B cell (primary cell): ENCODE data around the gene TMOD1. TPM values are rescaled to one million over a fixed set of nuclear protein-coding genes. Genes with fewer than 3 reads are reported as not detected.

Source experiments
- ATAC-seq: fragments of 200-7000 bp; cut with Tn5 transposase; one replicate; pipeline ENCODE4 v1.10.0; 2021; ENCODE audit warnings: low read depth, mild to moderate bottlenecking, moderate number of reproducible peaks, moderate library complexity
- CTCF ChIA-PET: fragments of 350-600 bp; sonication (Branson Sonifier 250); formaldehyde crosslinking; loops from one replicate; lab custom pipeline; 2021; ENCODE audit warnings: antibody characterized with exemption, inconsistent platforms; lab: Charles Lee
- POLR2A ChIA-PET: fragments of 350-600 bp; sonication (Branson Sonifier 250); formaldehyde crosslinking; loops from one replicate; lab custom pipeline; 2021; ENCODE audit warnings: antibody characterized with exemption; lab: Charles Lee
- DNase-seq: peaks from one replicate; pipeline ENCODE4 v3.0.0; 2013
- H2AFZ ChIP-seq: 2 replicates; pipeline ENCODE4 v1.6.1; 2012; ENCODE audit warnings: mild to moderate bottlenecking, low read depth, low read length; ENCODE audit not compliant: insufficient read depth, poor library complexity, severe bottlenecking
- H3K27ac ChIP-seq, 2 donors: 1 replicate in 1 of 2; 2 replicates in 1 of 2; pipeline ENCODE4 v1.5.1; 2012 to 2013; ENCODE audit warnings: low read length in 2 of 2, mild to moderate bottlenecking in 2 of 2, moderate library complexity in 1 of 2
- H3K27me3 ChIP-seq, 4 experiments: fragments of 200-600 bp in 1 of 4; sonication (generic) in 1 of 4; replicated peaks in 1 of 4; 1 replicate in 2 of 4; 2 replicates in 2 of 4; pipeline versions ENCODE4 v1.6.1 to v1.7.0; 2013 to 2016; ENCODE audit warnings: low read length in 3 of 4, mild to moderate bottlenecking in 2 of 4, mixed read lengths in 1 of 4, moderate library complexity in 1 of 4; ENCODE audit not compliant: insufficient read depth in 4 of 4, control insufficient read depth in 3 of 4; ENCODE audit errors: control extremely low read depth in 1 of 4
- H3K36me3 ChIP-seq, 2 experiments: replicated peaks in 1 of 2; 1 replicate in 1 of 2; 2 replicates in 1 of 2; pipeline versions ENCODE4 v1.6.1 to v1.7.1; 2013; ENCODE audit warnings: low read length in 1 of 2; ENCODE audit not compliant: insufficient read depth in 2 of 2, control insufficient read depth in 1 of 2; ENCODE audit errors: control extremely low read depth in 1 of 2, extremely low read depth in 1 of 2
- H3K4me1 ChIP-seq, 2 donors: fragments of 200-600 bp in 1 of 2; sonication (generic) in 1 of 2; 1 replicate in 1 of 2; 2 replicates in 1 of 2; pipeline versions ENCODE4 v1.5.1 to v1.6.1; 2013 to 2017; ENCODE audit warnings: low read length in 2 of 2; ENCODE audit not compliant: control insufficient read depth in 2 of 2, insufficient read depth in 2 of 2
- H3K4me2 ChIP-seq: replicated peaks from 2 replicates; pipeline ENCODE3; 2012; ENCODE audit warnings: mild to moderate bottlenecking, low read depth, low read length; ENCODE audit not compliant: poor library complexity, severe bottlenecking
- H3K4me3 ChIP-seq, 5 experiments: fragments of 200-600 bp in 1 of 5; sonication (generic) in 1 of 5; 1 replicate in 3 of 5; 2 replicates in 2 of 5; pipeline versions ENCODE4 v1.5.1 to v1.7.0; 2011 to 2016; ENCODE audit warnings: low read length in 4 of 5, mild to moderate bottlenecking in 4 of 5, low read depth in 2 of 5, control low read depth in 1 of 5, moderate library complexity in 1 of 5; ENCODE audit not compliant: insufficient read depth in 1 of 5; ENCODE audit errors: control extremely low read depth in 1 of 5, extremely low read depth in 1 of 5
- H3K79me2 ChIP-seq: fragments of 200-600 bp; sonication (generic); one replicate; pipeline ENCODE4 v1.6.0; 2016; ENCODE audit warnings: low read length; ENCODE audit not compliant: control insufficient read depth, insufficient read depth
- H3K9ac ChIP-seq: fragments of 200-600 bp; sonication (generic); 2 replicates; pipeline ENCODE4 v1.6.1; 2017; ENCODE audit warnings: mild to moderate bottlenecking, low read length, moderate library complexity
- H3K9me3 ChIP-seq, 3 donors: one replicate each; pipeline versions ENCODE4 v1.6.1 to v1.7.1; 2013; ENCODE audit warnings: low read length in 2 of 3; ENCODE audit not compliant: control insufficient read depth in 2 of 3, insufficient read depth in 1 of 3; ENCODE audit errors: control extremely low read depth in 1 of 3
- H4K20me1 ChIP-seq: 2 replicates; pipeline ENCODE4 v1.6.0; 2012; ENCODE audit warnings: mild to moderate bottlenecking, low read length; ENCODE audit not compliant: insufficient read depth, control insufficient read depth, poor library complexity, severe bottlenecking
- H3K27ac Mint-ChIP-seq: one replicate; pipeline ENCODE4 v1.8.0; 2021; ENCODE audit warnings: mixed read lengths
- H3K27me3 Mint-ChIP-seq: one replicate; pipeline ENCODE4 v1.8.0; 2021; ENCODE audit warnings: mixed read lengths
- H3K4me1 Mint-ChIP-seq: one replicate; pipeline ENCODE4 v1.8.0; 2021; ENCODE audit warnings: mixed read lengths
- H3K4me3 Mint-ChIP-seq: one replicate; pipeline ENCODE4 v1.8.0; 2021; ENCODE audit warnings: mixed read lengths
- H3K9me3 Mint-ChIP-seq: one replicate; pipeline ENCODE4 v1.8.0; 2022; ENCODE audit warnings: mixed read lengths; ENCODE audit not compliant: insufficient read depth
- CTCF ChIP-seq: fragments of 200-600 bp; IDR thresholded peaks from one replicate; pipeline ENCODE4 v1.8.0; 2022; ENCODE audit warnings: antibody characterized with exemption, mild to moderate bottlenecking
- EZH2 ChIP-seq: IDR thresholded peaks from 2 replicates; pipeline ENCODE4 v1.6.1; 2012; ENCODE audit warnings: borderline replicate concordance, low read depth, mild to moderate bottlenecking, moderate library complexity, low read length; ENCODE audit not compliant: insufficient read depth, poor library complexity, severe bottlenecking
- WGBS: methylation state at CpG from one replicate; pipeline ENCODE4 v1.1.5; 2013; ENCODE audit warnings: missing lambda C conversion rate; ENCODE audit not compliant: insufficient coverage; 5-methylcytosine and 5-hydroxymethylcytosine counted together
- intact Hi-C: fragments of 100-400 bp; cut with micrococcal nuclease; formaldehyde crosslinking; loops from one replicate; pipeline ENCODE4 v1.10.0; 2022
- polyA plus RNA-seq: library from polyadenylated mRNA; depleted of rRNA; stranded (reverse); fragments of >200 nt; gene quantifications from 2 replicates; pipeline ENCODE4 v1.2.3, GENCODE V29; 2012
- total RNA-seq, 2 donors: library from RNA; stranded (reverse); fragments of 120-200 nt in 1 of 2; gene quantifications; 1 replicate in 1 of 2; 2 replicates in 1 of 2; pipeline versions ENCODE4 v1.2.3 to v1.2.4, GENCODE V29; 2013 to 2022

The TMOD1 gene
- total and polyA plus RNA-seq, 2 donors (not counting 1 experiment from before 2014, with no cell fraction given) = 0.30 to 2.5 TPM

GRCh38 chr9:97556036-97556720 lies 54.7 kb downstream of the TMOD1 start:
- DNase-seq (no peak), ATAC-seq (no peak)
- Histone ChIP-seq H3K27ac (no peak overlapping the region), H4K20me1 (no peaks in the 10 kb centered on the region), H3K4me3 (no peak overlapping the region), H3K27me3 (peaks cover 0 to 16% (median 2%) of the 10 kb centered on the region in 4 experiments), H3K9me3 (no peaks in the 10 kb centered on the region), H3K36me3 (no peaks in the 10 kb centered on the region), H3K79me2 (no peaks in the 10 kb centered on the region), H3K4me1 (no peaks in the 10 kb centered on the region), H2AFZ (no peak overlapping the region), H3K9ac (no peak overlapping the region), H3K4me2 (no peak overlapping the region)
- H3K27ac Mint-ChIP-seq = no peak overlapping the region
- intact Hi-C loops = no loop called here
- TF ChIP-seq EZH2 = no peak
- no peak for TF ChIP-seq CTCF
- no peaks in the 10 kb centered on the region for H3K4me1 Mint-ChIP-seq
- ChIA-PET CTCF (interaction anchor here (1.1 kb wide), 1 partner anchor 55 kb away, joined by 3 read pairs; no protein-coding TSS in a partner anchor), POLR2A (no interaction called here)
- no peaks in the 10 kb centered on the region for H3K9me3 Mint-ChIP-seq
- H3K27me3 Mint-ChIP-seq = peaks cover 44% of the 10 kb centered on the region
- 98% methylated on average over 9 of the region's 10 CpGs for WGBS
- no peak overlapping the region for H3K4me3 Mint-ChIP-seq

GRCh38 chr9:97556721-97557605 lies 55.5 kb downstream of the TMOD1 start:
- H3K4me3 Mint-ChIP-seq = no peak overlapping the region
- no peak overlapping the region for H3K27ac Mint-ChIP-seq
- ChIA-PET CTCF (interaction anchor here (1.1 kb wide), 1 partner anchor 56 kb away, joined by 3 read pairs; no protein-coding TSS in a partner anchor), POLR2A (no interaction called here)
- H2AFZ ChIP-seq = no peak overlapping the region
- H3K9me3 Mint-ChIP-seq = no peaks in the 10 kb centered on the region
- peaks cover 0 to 18% (median 2%) of the 10 kb centered on the region in 4 experiments for H3K27me3 ChIP-seq
- no peaks in the 10 kb centered on the region for H3K4me1 ChIP-seq
- H4K20me1 ChIP-seq = no peaks in the 10 kb centered on the region
- no peak overlapping the region for H3K27ac ChIP-seq
- no peak for DNase-seq
- peaks cover 41% of the 10 kb centered on the region for H3K27me3 Mint-ChIP-seq
- no peak for ATAC-seq
- no peaks in the 10 kb centered on the region for H3K79me2 ChIP-seq
- H3K4me2 ChIP-seq = no peak overlapping the region
- no peaks in the 10 kb centered on the region for H3K9me3 ChIP-seq
- no peak overlapping the region for H3K9ac ChIP-seq
- no peaks in the 10 kb centered on the region for H3K4me1 Mint-ChIP-seq
- H3K36me3 ChIP-seq = no peaks in the 10 kb centered on the region
- H3K4me3 ChIP-seq = no peak overlapping the region
- WGBS = 81% methylated on average over 9 of the region's 15 CpGs
- no peak for TF ChIP-seq CTCF
- no peak for TF ChIP-seq EZH2
- intact Hi-C loops = no loop called here
